Right lobe of liver (tissue), 6 donors: ENCODE data around the gene NKAIN2. TPM values are rescaled to one million over a fixed set of nuclear protein-coding genes. Genes with fewer than 3 reads are reported as not detected.
"Not testable (repeated sequence)": the region's sequence is repeated elsewhere in the genome, so short reads cannot be mapped to it uniquely, and the experiment has no call there.

Experiments
- ATAC-seq, 4 donors: fragments of 200-7000 bp; cut with Tn5 transposase; one replicate each; pipeline ENCODE4 v1.9.1; 2020; ENCODE audit warnings: mild to moderate bottlenecking in 4 of 4, moderate library complexity in 4 of 4
- DNase-seq, 3 donors: peaks; one replicate each; pipeline ENCODE4 v3.0.0-alpha.2; 2020
- H3K27ac ChIP-seq, 3 donors: fragments of 200-600 bp; one replicate each; pipeline ENCODE4 v1.8.0; 2022
- H3K27me3 ChIP-seq, 2 donors: fragments of 200-600 bp; one replicate each; pipeline ENCODE4 v1.8.0; 2022
- H3K36me3 ChIP-seq, 4 donors: fragments of 200-600 bp; sonication (generic) in 1 of 4; one replicate each; pipeline versions ENCODE4 v1.5.1 to v1.8.0; 2017 to 2022; ENCODE audit warnings: control low read depth in 1 of 4
- H3K4me1 ChIP-seq, 4 donors: fragments of 200-600 bp; sonication (generic) in 1 of 4; one replicate each; pipeline versions ENCODE4 v1.5.1 to v1.8.0; 2017 to 2022; ENCODE audit warnings: control low read depth in 1 of 4
- H3K4me3 ChIP-seq, 3 donors: fragments of 200-600 bp; one replicate each; pipeline ENCODE4 v1.8.0; 2022
- H3K9me3 ChIP-seq, 4 donors: fragments of 200-600 bp; sonication (generic) in 1 of 4; one replicate each; pipeline versions ENCODE4 v1.5.1 to v1.8.0; 2017 to 2022; ENCODE audit warnings: control low read depth in 1 of 4
- POLR2A ChIP-seq: fragments of 450-650 bp; IDR thresholded peaks from one replicate; pipeline ENCODE4 v1.6.1; 2017; ENCODE audit warnings: antibody characterized with exemption, mild to moderate bottlenecking
- WGBS: methylation state at CpG from one replicate; pipeline ENCODE4 v1.1.6; 2018; ENCODE audit warnings: low coverage, low lambda C conversion rate; ENCODE audit not compliant: insufficient coverage; ENCODE audit errors: missing lambda C conversion rate; 5-methylcytosine and 5-hydroxymethylcytosine counted together
- intact Hi-C, 2 donors: fragments of 100-400 bp; cut with DNase I; formaldehyde crosslinking; loops; one replicate each; pipeline versions ENCODE4 v1.11.2 to v1.14.1; 2022
- total RNA-seq, 6 experiments: library from RNA; depleted of rRNA in 2 of 6; stranded (reverse); fragments of >200 nt in 2 of 6; fragmentation: NEBNext Ultra II Directional in 3 of 6; extraction: Animal tissue kit (Norgen Biotek cat#: 25700) in 3 of 6; gene quantifications; one replicate each; pipeline versions ENCODE4 v1.1.0 to v1.2.4, GENCODE V29; 2016 to 2023
- TF ChIP-seq, protein P1 (sequence below), 4 donors: fragments of 200-600 bp in 3 of 4; fragments of 450-650 bp in 1 of 4; IDR thresholded peaks; one replicate each; pipeline versions ENCODE4 v1.5.1 to v1.8.0; 2016 to 2022; ENCODE audit warnings: antibody characterized with exemption in 4 of 4, mild to moderate bottlenecking in 2 of 4
- donor health status: DM: no; HTN: yes; CAD: no.
- donor health status: DM: no; HTN: no; CAD: no.
- donor health status: DM: no; HTN: no; CAD: no.
- donor health status: DM: no; HTN: yes; CAD: no.
- donor health status: DM: no; HTN: yes; CAD: no.

The NKAIN2 gene
- total RNA-seq, 6 experiments from 2014 or later: 0.16 to 0.28 TPM; not detected in 4

DNA sequence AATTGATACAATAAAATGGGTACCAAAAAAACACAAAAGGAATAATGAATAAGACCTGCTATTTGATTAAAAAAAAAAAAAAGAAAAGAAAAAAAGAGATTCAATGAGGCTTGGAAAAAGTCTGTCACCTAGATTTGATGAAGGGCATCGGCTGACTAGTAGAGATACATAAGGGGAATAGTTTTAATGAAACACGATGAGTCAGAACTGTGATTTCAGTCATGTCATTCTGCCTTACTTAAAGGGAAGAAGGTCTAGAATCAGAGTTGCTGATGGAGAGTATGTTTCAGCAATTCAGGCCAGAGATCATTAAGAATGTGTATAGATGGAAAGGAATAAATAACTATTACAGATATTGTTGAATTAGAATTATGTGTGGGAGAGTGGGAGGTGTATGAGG is 592.7 kb downstream of the NKAIN2 start:
- intact Hi-C loops: no loop called here
- Histone ChIP-seq H3K4me3 (no peak overlapping the region), H3K36me3 (no peaks in the 10 kb centered on the region), H3K9me3 (no peaks in the 10 kb centered on the region), H3K27ac (no peak overlapping the region), H3K4me1 (no peaks in the 10 kb centered on the region), H3K27me3 (no peaks in the 10 kb centered on the region)
- ATAC-seq (no peak), DNase-seq (no peak)
- TF ChIP-seq, protein P1, sequence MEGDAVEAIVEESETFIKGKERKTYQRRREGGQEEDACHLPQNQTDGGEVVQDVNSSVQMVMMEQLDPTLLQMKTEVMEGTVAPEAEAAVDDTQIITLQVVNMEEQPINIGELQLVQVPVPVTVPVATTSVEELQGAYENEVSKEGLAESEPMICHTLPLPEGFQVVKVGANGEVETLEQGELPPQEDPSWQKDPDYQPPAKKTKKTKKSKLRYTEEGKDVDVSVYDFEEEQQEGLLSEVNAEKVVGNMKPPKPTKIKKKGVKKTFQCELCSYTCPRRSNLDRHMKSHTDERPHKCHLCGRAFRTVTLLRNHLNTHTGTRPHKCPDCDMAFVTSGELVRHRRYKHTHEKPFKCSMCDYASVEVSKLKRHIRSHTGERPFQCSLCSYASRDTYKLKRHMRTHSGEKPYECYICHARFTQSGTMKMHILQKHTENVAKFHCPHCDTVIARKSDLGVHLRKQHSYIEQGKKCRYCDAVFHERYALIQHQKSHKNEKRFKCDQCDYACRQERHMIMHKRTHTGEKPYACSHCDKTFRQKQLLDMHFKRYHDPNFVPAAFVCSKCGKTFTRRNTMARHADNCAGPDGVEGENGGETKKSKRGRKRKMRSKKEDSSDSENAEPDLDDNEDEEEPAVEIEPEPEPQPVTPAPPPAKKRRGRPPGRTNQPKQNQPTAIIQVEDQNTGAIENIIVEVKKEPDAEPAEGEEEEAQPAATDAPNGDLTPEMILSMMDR (IDR thresholded peaks at IDR 0.05): no peak
- no peak for TF ChIP-seq POLR2A
- WGBS: 60% methylated on average over 2 of the region's 2 CpGs

DNA sequence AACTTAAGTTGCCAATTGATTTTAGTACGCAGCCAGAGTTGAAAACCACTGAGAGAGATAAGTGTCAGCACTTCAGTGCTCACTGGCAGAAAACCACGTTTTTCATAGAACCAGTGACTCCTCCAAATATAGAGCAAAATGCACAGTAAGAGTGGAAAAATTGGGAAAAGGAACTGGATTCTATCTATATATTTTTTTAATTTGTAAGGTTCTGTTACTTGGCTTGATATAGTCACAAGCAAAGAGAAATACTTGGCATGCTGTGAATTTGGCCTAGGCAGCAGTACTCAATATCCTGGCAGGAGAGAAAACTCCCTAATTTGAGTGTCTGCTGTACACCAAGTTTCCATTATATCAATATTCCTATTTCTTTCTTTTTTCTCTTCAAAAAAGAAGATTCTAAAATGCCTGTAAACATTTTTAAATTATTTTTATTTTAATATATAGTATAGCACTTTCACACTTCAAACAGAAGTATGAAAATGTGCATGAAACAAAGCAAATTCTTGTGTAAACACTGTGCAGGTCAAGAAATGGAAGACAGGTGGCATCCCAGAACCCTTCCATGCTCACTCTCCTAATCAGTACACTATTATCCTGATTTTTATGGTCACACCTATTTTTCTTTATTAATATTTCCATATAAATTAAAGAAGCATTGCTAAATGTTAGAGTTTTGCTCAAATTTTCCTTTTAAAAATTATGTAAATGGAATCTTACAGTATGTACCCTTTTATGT is 596.8 kb downstream of the NKAIN2 start:
- DNase-seq (no peak), ATAC-seq (no peak)
- Histone ChIP-seq H3K27ac (no peak overlapping the region), H3K9me3 (no peaks in the 10 kb centered on the region), H3K4me1 (no peaks in the 10 kb centered on the region), H3K4me3 (no peak overlapping the region), H3K27me3 (no peaks in the 10 kb centered on the region), H3K36me3 (no peaks in the 10 kb centered on the region)
- TF ChIP-seq POLR2A: no peak
- TF ChIP-seq, protein P1 (IDR thresholded peaks at IDR 0.05): peak in 2 of 4 donors; percentile 7 to 22
- intact Hi-C loops: no loop called here
- WGBS: 32% methylated on average over 2 of the region's 2 CpGs

DNA sequence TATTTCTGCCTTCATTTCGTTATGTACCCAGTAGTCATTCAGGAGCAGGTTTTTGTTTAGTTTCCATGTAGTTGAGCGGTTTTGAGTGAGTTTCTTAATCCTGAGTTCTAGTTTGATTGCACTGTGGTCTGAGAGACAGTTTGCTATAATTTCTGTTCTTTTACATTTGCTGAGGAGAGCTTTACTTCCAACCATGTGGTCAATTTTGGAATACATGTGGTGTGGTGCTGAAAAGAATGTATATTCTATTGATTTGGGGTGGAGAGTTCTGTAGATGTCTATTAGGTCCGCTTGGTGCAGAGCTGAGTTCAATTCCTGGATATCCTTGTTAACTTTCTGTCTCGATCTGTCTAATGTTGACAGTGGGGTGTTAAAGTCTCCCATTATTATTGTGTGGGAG is 606.8 kb downstream of the NKAIN2 start:
- ATAC-seq, H3K4me3 ChIP-seq, H3K4me1 ChIP-seq, H3K36me3 ChIP-seq, DNase-seq, H3K27ac ChIP-seq, intact Hi-C loops, H3K27me3 ChIP-seq, H3K9me3 ChIP-seq: not testable (repeated sequence)
- 20% methylated on average over 2 of the region's 4 CpGs for WGBS

DNA sequence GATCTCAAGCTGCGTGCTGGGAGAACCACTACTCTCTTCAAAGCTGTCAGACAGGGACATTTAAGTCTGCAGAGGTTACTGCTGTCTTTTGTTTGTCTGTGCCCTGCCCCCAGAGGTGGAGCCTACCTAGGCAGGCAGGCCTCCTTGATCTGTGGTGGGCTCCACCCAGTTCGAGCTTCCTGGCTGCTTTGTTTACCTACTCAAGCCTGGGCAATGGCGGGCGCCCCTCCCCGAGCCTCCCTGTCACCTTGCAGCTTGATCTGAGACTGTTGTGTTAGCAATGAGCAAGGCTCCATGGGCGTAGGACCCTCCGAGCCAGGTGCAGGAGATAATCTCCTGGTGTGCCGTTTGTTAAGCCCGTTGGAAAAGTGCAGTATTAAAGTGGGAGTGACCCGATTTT is 609.0 kb downstream of the NKAIN2 start:
- H3K27me3 ChIP-seq, H3K9me3 ChIP-seq, H3K4me3 ChIP-seq, ATAC-seq, intact Hi-C loops, H3K27ac ChIP-seq, H3K36me3 ChIP-seq, DNase-seq, H3K4me1 ChIP-seq: not testable (repeated sequence)
- WGBS: 76% methylated on average over 3 of the region's 10 CpGs

DNA sequence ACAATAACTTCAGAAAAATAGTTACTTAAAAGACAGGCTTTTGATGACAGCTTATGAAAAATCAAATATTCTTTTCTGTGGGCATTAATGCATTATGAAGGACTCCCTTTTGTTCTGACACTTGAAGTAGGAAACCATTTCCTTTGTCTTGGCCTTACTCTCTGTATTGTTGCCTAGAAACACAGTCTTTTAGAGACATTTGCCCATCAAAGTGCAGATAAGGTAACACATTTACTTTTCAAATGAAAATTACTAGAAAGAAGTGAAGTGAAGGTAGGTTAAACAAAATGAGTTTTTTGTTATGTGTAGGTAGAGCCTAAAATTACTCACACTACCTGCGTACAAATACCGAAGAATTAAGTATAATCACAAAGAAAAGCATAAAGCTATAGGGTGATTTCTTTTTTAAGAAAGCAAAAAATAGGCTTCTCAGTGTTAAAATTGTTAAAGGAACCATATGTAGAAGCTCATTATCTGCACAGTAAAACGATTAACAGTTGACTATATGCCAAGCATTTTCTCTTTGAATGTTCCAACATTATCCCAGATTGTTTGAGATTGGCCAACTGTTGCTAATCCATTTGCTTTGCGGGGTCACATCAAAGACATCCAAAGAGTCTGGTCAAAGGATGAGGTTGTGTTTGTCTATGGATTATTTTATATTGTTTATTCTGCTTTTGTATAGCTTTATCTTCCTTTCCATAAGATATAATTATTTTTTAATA is 616.6 kb downstream of the NKAIN2 start:
- Histone ChIP-seq H3K27me3 (no peaks in the 10 kb centered on the region), H3K4me3 (no peak overlapping the region), H3K4me1 (no peaks in the 10 kb centered on the region), H3K36me3 (no peaks in the 10 kb centered on the region), H3K27ac (no peak overlapping the region), H3K9me3 (no peaks in the 10 kb centered on the region)
- WGBS: 59% methylated on average over 4 of the region's 4 CpGs
- intact Hi-C loops: no loop called here
- TF ChIP-seq, protein P1 (IDR thresholded peaks at IDR 0.05): no peak
- TF ChIP-seq POLR2A: no peak
- ATAC-seq (no peak), DNase-seq (no peak)
